Trophoblast cell (in vitro differentiated cells and primary cell): ENCODE data around the gene AGAP1.

Experiments
- DNase-seq, 2 donors: peaks; one replicate each; pipeline ENCODE4 v3.0.0-alpha.2; 2016
- H2AFZ ChIP-seq: 2 replicates; pipeline ENCODE4 v1.6.1; 2013; ENCODE audit warnings: low read length, moderate library complexity, mild to moderate bottlenecking; ENCODE audit not compliant: insufficient read depth, poor library complexity
- H2AK5ac ChIP-seq: 2 replicates; pipeline ENCODE4 v1.6.1; 2013; ENCODE audit warnings: mild to moderate bottlenecking, low read length
- H2BK120ac ChIP-seq: 2 replicates; pipeline ENCODE4 v1.6.1; 2013; ENCODE audit warnings: low read length, mild to moderate bottlenecking, moderate library complexity; ENCODE audit not compliant: insufficient read depth, poor library complexity
- H2BK12ac ChIP-seq: 2 replicates; pipeline ENCODE4 v1.6.1; 2013; ENCODE audit warnings: mild to moderate bottlenecking, low read length, moderate library complexity
- H2BK5ac ChIP-seq: 2 replicates; pipeline ENCODE4 v1.6.1; 2013; ENCODE audit warnings: low read length, low read depth, moderate library complexity, mild to moderate bottlenecking; ENCODE audit not compliant: poor library complexity
- H3K14ac ChIP-seq: 2 replicates; pipeline ENCODE4 v1.6.1; 2013; ENCODE audit warnings: mild to moderate bottlenecking, low read length
- H3K18ac ChIP-seq: 2 replicates; pipeline ENCODE4 v1.6.1; 2013; ENCODE audit warnings: mild to moderate bottlenecking, low read length
- H3K23ac ChIP-seq: 2 replicates; pipeline ENCODE4 v1.6.1; 2013; ENCODE audit warnings: low read length
- H3K27ac ChIP-seq: 2 replicates; pipeline ENCODE4 v1.5.1; 2013; ENCODE audit warnings: low read depth, mild to moderate bottlenecking, inconsistent platforms, low read length, moderate library complexity
- H3K27me3 ChIP-seq: 2 replicates; pipeline ENCODE4 v1.6.1; 2013; ENCODE audit warnings: inconsistent platforms, mild to moderate bottlenecking, low read length, moderate library complexity; ENCODE audit not compliant: insufficient read depth
- H3K36me3 ChIP-seq, 2 experiments: 1 replicate in 1 of 2; 2 replicates in 1 of 2; pipeline ENCODE4 v1.6.1; 2013; ENCODE audit warnings: low read length in 2 of 2, mild to moderate bottlenecking in 2 of 2, moderate library complexity in 1 of 2; ENCODE audit not compliant: insufficient read depth in 2 of 2, control insufficient read depth in 1 of 2
- H3K4ac ChIP-seq: 2 replicates; pipeline ENCODE4 v1.6.1; 2013; ENCODE audit warnings: low read depth, mild to moderate bottlenecking, low read length, moderate library complexity
- H3K4me1 ChIP-seq, 2 experiments: 1 replicate in 1 of 2; 2 replicates in 1 of 2; pipeline ENCODE4 v1.6.1; 2013; ENCODE audit warnings: low read length in 2 of 2, mild to moderate bottlenecking in 2 of 2, moderate library complexity in 1 of 2; ENCODE audit not compliant: insufficient read depth in 2 of 2, control insufficient read depth in 1 of 2
- H3K4me2 ChIP-seq: 2 replicates; pipeline ENCODE4 v1.6.1; 2013; ENCODE audit warnings: inconsistent platforms, mild to moderate bottlenecking, low read length, moderate library complexity
- H3K4me3 ChIP-seq: 2 replicates; pipeline ENCODE4 v1.5.1; 2013; ENCODE audit warnings: mild to moderate bottlenecking, low read depth, low read length, inconsistent platforms
- H3K79me1 ChIP-seq: one replicate; pipeline ENCODE4 v1.6.1; 2013; ENCODE audit warnings: low read length
- H3K79me2 ChIP-seq: 2 replicates; pipeline ENCODE4 v1.6.1; 2013; ENCODE audit warnings: low read length, mild to moderate bottlenecking; ENCODE audit not compliant: control insufficient read depth, insufficient read depth, poor library complexity
- H3K9ac ChIP-seq: 2 replicates; pipeline ENCODE4 v1.6.1; 2013; ENCODE audit warnings: mild to moderate bottlenecking, low read length
- H3K9me3 ChIP-seq: 2 replicates; pipeline ENCODE4 v1.6.1; 2013; ENCODE audit warnings: low read depth, mild to moderate bottlenecking, control low read depth, inconsistent platforms, low read length; ENCODE audit not compliant: insufficient read depth
- H4K12ac ChIP-seq: 2 replicates; pipeline ENCODE4 v1.6.1; 2013; ENCODE audit warnings: low read depth, mild to moderate bottlenecking, low read length, moderate library complexity
- H4K8ac ChIP-seq: 2 replicates; pipeline ENCODE4 v1.6.1; 2013; ENCODE audit warnings: low read depth, mild to moderate bottlenecking, low read length, moderate library complexity
- H4K91ac ChIP-seq: one replicate; pipeline ENCODE4 v1.6.1; 2013; ENCODE audit warnings: low read depth, mild to moderate bottlenecking, low read length, moderate library complexity
- WGBS: extraction: QIAGEN DNeasy Blood & Tissue Kit; methylation state at CpG from one replicate; pipeline ENCODE4 v1.1.7; 2013; ENCODE audit warnings: missing lambda C conversion rate; ENCODE audit not compliant: insufficient read length, insufficient coverage; ENCODE audit errors: extremely low coverage; 5-methylcytosine and 5-hydroxymethylcytosine counted together

The AGAP1 gene

GRCh38 chr2:235958221-235958930 lies 464.5 kb downstream of the AGAP1 start:
- Histone ChIP-seq H4K8ac (no peak overlapping the region), H3K79me1 (no peaks in the 10 kb centered on the region), H2BK5ac (no peak overlapping the region), H4K91ac (no peak overlapping the region), H3K18ac (no peak overlapping the region), H3K14ac (no peak overlapping the region), H2AK5ac (no peak overlapping the region), H3K27me3 (no peaks in the 10 kb centered on the region), H3K23ac (no peak overlapping the region), H3K79me2 (no peaks in the 10 kb centered on the region), H3K36me3 (no peaks in the 10 kb centered on the region), H2BK120ac (no peak overlapping the region), H3K4me3 (no peak overlapping the region), H3K4me2 (no peak overlapping the region), H3K9ac (no peak overlapping the region), H2BK12ac (no peak overlapping the region), H4K12ac (no peak overlapping the region), H3K27ac (no peak overlapping the region), H2AFZ (no peak overlapping the region), H3K4me1 (no peaks in the 10 kb centered on the region), H3K4ac (no peak overlapping the region), H3K9me3 (no peaks in the 10 kb centered on the region)
- WGBS: no CpG with 5 or more reads among the region's 23 CpGs
- no peak for DNase-seq

- Histone ChIP-seq H3K79me1 (no peaks in the 10 kb centered on the region), H3K18ac (no peak overlapping the region), H2BK12ac (no peak overlapping the region), H3K27ac (no peak overlapping the region), H2BK5ac (no peak overlapping the region), H3K4me2 (no peak overlapping the region), H2AK5ac (no peak overlapping the region), H3K14ac (no peak overlapping the region), H3K9ac (no peak overlapping the region), H3K36me3 (no peaks in the 10 kb centered on the region), H3K4ac (no peak overlapping the region), H3K9me3 (no peaks in the 10 kb centered on the region), H3K4me3 (no peak overlapping the region), H2BK120ac (no peak overlapping the region), H3K27me3 (no peaks in the 10 kb centered on the region), H3K4me1 (no peaks in the 10 kb centered on the region), H4K91ac (no peak overlapping the region), H3K23ac (no peak overlapping the region), H4K12ac (no peak overlapping the region), H4K8ac (no peak overlapping the region), H3K79me2 (no peaks in the 10 kb centered on the region), H2AFZ (no peak overlapping the region)
- no CpG with 5 or more reads among the region's 29 CpGs for WGBS
- no peak for DNase-seq
Measured at GRCh38 chr2:235958931-235959410, 465.1 kb downstream of the AGAP1 start.

- Histone ChIP-seq H3K4me1 (no peaks in the 10 kb centered on the region), H2BK12ac (no peak overlapping the region), H3K27ac (no peak overlapping the region), H3K18ac (no peak overlapping the region), H3K4ac (no peak overlapping the region), H4K12ac (no peak overlapping the region), H3K36me3 (no peaks in the 10 kb centered on the region), H3K79me1 (no peaks in the 10 kb centered on the region), H3K4me3 (no peak overlapping the region), H3K27me3 (no peaks in the 10 kb centered on the region), H2AK5ac (no peak overlapping the region), H3K9me3 (peaks cover 2% of the 10 kb centered on the region), H4K91ac (no peak overlapping the region), H3K79me2 (no peaks in the 10 kb centered on the region), H2BK120ac (no peak overlapping the region), H4K8ac (no peak overlapping the region), H2AFZ (no peak overlapping the region), H3K9ac (no peak overlapping the region), H3K23ac (no peak overlapping the region), H2BK5ac (no peak overlapping the region), H3K14ac (no peak overlapping the region), H3K4me2 (no peak overlapping the region)
- DNase-seq: no peak
- no CpG with 5 or more reads among the region's 21 CpGs for WGBS
Measured at GRCh38 chr2:235960011-235960715, 466.3 kb downstream of the AGAP1 start.

- Histone ChIP-seq H3K27me3 (no peaks in the 10 kb centered on the region), H2AK5ac (no peak overlapping the region), H2BK12ac (no peak overlapping the region), H4K12ac (no peak overlapping the region), H3K79me2 (no peaks in the 10 kb centered on the region), H3K23ac (no peak overlapping the region), H3K4me3 (no peak overlapping the region), H2BK120ac (no peak overlapping the region), H3K9me3 (peaks cover 2% of the 10 kb centered on the region), H2BK5ac (no peak overlapping the region), H4K91ac (no peak overlapping the region), H4K8ac (no peak overlapping the region), H3K4me1 (no peaks in the 10 kb centered on the region), H2AFZ (no peak overlapping the region), H3K36me3 (no peaks in the 10 kb centered on the region), H3K4ac (no peak overlapping the region), H3K27ac (no peak overlapping the region), H3K4me2 (no peak overlapping the region), H3K14ac (no peak overlapping the region), H3K79me1 (no peaks in the 10 kb centered on the region), H3K9ac (no peak overlapping the region), H3K18ac (no peak overlapping the region)
- DNase-seq: no peak
- no CpG with 5 or more reads among the region's 31 CpGs for WGBS
Measured at GRCh38 chr2:235960716-235961640, 467.1 kb downstream of the AGAP1 start.
